Measurements from ENCODE around the gene CD177.
"Not testable (repeated sequence)": the region's sequence is repeated elsewhere in the genome, so short reads cannot be mapped to it uniquely, and the experiment has no call there.

DNA sequence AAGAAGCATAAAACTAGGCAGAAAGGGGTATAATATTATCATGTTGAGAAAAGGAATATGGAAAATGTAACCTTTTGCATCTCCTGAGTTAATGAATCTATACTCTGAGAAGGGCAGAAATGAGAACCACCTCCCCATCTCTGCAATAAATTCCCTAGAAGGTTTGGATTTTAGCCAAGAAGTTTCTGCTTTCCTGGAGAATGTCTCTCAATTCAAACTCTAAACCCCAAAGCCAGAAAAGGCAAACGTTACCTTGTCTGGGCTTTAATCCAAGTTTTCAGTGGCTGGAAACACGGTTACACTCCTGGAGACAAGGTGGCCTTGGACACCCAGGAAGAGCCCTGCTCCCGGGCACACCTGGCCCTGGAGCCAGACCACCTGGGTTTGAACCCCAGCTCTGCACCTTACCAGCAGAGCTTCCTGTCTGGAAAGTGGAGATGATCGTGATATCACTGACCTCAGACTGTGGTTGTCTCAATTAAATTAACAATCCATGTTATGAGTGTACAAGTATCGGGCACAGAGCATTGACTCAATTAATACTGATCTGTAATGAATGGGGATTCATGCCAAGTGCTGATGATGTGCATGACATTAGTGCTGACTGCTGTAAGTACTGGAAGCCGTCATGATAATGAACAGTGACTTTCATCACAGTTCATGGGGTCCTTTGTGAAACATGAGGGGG lies 14.1 kb upstream of the CD177 start:
- TF ChIP-seq, protein P1, sequence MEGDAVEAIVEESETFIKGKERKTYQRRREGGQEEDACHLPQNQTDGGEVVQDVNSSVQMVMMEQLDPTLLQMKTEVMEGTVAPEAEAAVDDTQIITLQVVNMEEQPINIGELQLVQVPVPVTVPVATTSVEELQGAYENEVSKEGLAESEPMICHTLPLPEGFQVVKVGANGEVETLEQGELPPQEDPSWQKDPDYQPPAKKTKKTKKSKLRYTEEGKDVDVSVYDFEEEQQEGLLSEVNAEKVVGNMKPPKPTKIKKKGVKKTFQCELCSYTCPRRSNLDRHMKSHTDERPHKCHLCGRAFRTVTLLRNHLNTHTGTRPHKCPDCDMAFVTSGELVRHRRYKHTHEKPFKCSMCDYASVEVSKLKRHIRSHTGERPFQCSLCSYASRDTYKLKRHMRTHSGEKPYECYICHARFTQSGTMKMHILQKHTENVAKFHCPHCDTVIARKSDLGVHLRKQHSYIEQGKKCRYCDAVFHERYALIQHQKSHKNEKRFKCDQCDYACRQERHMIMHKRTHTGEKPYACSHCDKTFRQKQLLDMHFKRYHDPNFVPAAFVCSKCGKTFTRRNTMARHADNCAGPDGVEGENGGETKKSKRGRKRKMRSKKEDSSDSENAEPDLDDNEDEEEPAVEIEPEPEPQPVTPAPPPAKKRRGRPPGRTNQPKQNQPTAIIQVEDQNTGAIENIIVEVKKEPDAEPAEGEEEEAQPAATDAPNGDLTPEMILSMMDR (IDR thresholded peaks at IDR 0.05; ENCODE audit: low read length), result not testable (repeated sequence)
- not testable (repeated sequence) for TF ChIP-seq EZH2 (IDR thresholded peaks at IDR 0.05; ENCODE audit: borderline replicate concordance, low read length)

Measured in OCI-LY1 (cell line).